GM12874 (cell line): ENCODE results near the gene ARHGAP26.

Experiments used
- TF ChIP-seq, protein P1 (sequence below): IDR thresholded peaks from 2 replicates; pipeline ENCODE4 v1.5.1; 2011; ENCODE audit warnings: low read depth, mild to moderate bottlenecking, control low read depth, low read length, moderate library complexity; ENCODE audit not compliant: insufficient read depth

Gene ARHGAP26

DNA sequence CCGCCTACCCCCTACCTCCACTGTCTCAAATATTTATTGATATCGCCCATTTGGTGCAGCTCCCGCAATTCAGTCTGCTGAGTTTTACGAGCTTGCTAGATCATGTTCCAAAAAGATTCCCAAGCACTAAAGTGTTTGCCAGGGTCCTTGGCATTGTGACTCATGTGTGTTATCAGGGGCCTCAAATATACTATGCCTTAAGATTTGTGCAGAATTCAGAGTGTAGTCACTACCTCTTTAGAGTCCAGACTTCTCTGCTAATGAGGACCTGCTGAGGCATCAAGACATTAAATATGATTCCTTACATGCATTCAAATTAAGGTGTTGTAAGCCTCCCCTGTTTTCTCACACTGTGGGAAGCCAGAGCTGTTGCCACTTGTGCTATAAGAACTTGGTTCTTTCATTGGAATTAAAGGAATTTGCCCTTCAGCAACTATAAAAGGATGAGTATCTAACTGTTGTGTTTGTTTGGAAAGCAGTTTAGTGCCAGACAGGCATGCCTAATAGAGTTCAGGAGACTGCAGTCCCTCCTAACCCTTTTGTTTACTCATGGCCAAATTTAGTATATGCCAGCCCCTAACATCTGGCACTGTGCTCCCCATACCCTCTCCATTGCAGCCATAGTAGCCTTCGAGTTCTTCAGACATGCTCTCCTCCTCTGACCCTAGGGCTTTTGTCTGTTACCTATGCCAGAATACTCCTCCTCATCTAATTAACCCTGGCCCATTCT lies 316.9 kb downstream of the ARHGAP26 start:
- TF ChIP-seq, protein P1, sequence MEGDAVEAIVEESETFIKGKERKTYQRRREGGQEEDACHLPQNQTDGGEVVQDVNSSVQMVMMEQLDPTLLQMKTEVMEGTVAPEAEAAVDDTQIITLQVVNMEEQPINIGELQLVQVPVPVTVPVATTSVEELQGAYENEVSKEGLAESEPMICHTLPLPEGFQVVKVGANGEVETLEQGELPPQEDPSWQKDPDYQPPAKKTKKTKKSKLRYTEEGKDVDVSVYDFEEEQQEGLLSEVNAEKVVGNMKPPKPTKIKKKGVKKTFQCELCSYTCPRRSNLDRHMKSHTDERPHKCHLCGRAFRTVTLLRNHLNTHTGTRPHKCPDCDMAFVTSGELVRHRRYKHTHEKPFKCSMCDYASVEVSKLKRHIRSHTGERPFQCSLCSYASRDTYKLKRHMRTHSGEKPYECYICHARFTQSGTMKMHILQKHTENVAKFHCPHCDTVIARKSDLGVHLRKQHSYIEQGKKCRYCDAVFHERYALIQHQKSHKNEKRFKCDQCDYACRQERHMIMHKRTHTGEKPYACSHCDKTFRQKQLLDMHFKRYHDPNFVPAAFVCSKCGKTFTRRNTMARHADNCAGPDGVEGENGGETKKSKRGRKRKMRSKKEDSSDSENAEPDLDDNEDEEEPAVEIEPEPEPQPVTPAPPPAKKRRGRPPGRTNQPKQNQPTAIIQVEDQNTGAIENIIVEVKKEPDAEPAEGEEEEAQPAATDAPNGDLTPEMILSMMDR, result no peak

DNA sequence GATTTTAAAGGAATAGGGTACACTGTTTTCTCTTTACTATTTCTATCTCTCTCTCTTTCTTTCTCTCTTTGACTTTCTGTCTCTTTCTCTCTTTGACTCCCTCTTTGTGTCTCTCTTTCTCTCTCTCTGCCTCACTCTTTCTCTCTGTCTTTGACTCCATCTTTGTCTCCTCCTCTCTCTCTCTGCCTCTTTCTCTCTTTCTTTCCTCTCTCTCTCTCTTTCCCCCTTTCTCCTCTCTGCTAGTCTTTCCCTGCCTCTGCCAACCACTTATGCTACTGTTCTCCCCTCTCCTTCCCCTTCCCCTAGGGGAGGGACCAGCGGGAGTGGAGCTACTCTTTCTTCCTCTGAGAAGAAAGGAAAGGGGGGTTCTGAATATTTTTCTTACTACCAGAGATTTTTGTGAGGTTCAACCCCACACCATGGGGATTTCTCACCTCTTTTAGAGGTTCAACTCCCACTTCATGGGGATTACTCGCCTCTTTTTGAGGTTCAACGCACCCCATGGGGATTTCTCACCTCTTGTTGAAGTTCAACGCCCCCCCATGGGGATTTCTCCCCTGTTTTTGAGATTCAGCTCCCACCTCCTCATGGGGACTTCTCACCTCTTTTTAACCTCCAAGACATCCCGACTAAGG lies 323.4 kb downstream of the ARHGAP26 start:
- TF ChIP-seq, protein P1, result no peak

DNA sequence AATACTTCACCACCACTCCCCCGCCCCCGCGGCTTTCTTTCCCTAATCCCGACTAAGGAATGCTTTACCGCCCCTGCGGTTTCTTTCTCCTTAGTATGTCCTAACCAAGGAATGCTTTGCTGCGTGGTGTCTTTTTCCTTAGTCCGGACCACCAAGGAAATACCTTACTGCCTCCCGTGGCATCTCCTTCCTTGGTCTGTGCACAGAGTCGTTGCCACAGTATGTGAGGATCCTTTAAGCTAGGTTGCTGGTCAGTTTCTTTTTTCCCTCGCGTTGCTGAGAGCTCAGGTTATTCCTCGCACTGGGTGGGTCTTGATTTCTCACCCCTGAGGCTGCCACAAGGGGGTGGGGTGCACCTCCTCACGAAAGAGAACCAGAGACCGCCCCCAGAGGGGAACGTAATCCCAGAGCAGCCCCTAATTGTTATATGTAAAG lies 323.9 kb downstream of the ARHGAP26 start:
- TF ChIP-seq, protein P1, result no peak

DNA sequence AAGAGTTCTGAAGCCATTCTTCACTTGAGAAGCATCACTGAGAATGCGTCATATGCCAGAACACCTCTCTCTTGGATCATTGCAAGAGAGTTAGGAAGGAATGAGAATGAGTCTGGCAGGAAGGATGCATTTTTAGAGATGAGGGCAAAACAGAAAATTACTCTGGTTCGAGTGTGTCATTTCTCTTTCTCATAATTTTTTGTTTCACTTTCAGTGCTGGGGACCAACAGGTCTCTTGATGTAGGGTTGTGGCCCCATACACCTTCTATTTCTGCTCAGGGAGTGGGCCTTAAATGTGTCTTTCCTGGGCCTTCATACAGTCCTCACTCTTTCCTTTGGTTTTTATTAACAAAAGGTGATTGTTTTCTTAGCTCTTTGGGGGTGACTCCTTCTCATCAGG lies 330.9 kb downstream of the ARHGAP26 start:
- TF ChIP-seq, protein P1, result no peak

DNA sequence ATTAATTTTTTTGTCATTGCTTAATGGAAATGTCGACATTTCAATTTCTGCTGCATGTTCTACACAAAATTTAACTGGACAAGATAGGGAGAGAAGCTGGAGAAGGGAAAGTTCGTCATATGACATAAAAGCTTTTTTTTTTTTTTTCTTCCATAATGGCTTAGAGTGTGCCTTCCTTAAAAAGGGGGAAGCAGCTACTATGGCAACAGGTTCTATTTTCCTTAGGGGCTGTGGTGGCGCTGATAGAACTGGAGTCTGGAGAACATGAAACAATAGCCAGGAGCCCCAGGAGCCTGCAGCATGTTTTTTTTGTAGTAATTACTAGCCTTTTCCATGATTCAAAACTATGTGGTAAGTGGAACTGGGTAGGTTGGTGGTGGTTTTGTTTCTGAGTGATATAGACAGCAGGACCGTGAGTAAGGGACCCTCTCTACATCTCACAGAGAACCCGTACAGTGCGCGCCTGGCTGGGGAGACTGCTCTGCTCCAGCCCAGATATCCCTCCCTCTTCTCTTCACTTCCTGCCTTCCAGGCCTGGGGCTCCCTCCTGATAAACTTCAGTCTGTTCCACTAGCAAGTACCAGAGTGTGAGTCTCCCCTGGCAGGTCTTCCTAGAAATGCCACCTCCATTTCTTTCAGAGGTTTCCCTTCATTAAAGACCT lies 331.7 kb downstream of the ARHGAP26 start:
- TF ChIP-seq, protein P1, result no peak

DNA sequence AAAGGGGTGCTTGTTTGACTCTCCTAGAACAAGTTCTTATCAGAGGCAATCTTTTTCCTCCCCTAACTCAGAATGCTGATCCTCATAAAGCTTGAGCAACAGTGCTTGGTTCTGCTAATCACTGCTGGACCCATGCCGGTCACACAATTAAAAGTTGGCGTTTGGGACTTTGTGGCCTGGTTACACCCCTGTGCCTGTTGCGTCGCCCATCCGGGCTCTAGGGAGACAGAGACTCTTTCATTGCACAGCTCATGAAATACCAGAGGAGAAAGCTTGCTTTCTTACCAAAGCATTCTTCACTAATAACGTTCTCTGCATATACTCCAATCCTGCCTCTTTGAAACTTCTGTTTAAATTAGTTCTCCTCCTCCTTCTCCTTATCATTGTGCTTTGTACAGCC lies 332.2 kb downstream of the ARHGAP26 start:
- TF ChIP-seq, protein P1, result no peak

DNA sequence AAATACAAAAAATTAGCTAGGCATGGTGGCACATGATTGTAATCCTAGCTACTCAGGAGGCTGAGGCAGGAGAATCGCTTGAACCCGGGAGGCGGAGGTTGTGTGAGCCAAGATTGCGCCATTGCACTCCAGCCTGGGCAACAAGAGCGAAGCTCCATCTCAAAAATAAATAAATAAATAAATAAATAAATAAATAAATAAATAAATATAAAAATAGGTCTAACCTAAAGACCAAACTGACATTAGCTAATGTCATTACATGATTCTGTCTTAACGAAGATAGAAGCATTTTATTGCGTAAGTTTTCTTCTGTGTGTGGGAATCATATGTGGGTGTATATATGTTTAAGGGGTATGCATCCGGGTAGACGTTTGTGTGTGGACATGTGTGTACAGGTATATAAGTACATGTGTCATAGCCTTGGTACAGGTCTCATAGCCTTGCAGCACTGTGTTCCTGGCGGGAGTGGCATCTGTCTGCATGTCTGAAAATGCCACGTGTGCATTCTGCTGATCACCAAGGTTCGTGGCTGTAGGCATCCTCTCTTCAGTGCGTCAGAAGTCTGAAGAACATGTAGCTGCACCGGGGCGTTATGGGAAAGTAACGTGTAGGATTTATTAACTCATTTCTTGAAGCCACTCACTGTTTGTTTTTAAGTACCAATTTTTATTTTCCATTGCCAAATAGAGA lies 335.2 kb downstream of the ARHGAP26 start:
- TF ChIP-seq, protein P1, result no peak
